Ramos (cell line): ENCODE results near the gene ARID4B.
"Not testable (repeated sequence)": the region's sequence is repeated elsewhere in the genome, so short reads cannot be mapped to it uniquely, and the experiment has no call there.

ENCODE experiments used
- in situ Hi-C: fragments of 300-500 bp; cut with MboI; formaldehyde crosslinking; loops from one replicate; pipeline ENCODE4 v1.14.3; 2022; ENCODE audit warnings: low sequenced_read_pairs; ENCODE audit not compliant: unreplicated experiment

ARID4B gene, protein sequence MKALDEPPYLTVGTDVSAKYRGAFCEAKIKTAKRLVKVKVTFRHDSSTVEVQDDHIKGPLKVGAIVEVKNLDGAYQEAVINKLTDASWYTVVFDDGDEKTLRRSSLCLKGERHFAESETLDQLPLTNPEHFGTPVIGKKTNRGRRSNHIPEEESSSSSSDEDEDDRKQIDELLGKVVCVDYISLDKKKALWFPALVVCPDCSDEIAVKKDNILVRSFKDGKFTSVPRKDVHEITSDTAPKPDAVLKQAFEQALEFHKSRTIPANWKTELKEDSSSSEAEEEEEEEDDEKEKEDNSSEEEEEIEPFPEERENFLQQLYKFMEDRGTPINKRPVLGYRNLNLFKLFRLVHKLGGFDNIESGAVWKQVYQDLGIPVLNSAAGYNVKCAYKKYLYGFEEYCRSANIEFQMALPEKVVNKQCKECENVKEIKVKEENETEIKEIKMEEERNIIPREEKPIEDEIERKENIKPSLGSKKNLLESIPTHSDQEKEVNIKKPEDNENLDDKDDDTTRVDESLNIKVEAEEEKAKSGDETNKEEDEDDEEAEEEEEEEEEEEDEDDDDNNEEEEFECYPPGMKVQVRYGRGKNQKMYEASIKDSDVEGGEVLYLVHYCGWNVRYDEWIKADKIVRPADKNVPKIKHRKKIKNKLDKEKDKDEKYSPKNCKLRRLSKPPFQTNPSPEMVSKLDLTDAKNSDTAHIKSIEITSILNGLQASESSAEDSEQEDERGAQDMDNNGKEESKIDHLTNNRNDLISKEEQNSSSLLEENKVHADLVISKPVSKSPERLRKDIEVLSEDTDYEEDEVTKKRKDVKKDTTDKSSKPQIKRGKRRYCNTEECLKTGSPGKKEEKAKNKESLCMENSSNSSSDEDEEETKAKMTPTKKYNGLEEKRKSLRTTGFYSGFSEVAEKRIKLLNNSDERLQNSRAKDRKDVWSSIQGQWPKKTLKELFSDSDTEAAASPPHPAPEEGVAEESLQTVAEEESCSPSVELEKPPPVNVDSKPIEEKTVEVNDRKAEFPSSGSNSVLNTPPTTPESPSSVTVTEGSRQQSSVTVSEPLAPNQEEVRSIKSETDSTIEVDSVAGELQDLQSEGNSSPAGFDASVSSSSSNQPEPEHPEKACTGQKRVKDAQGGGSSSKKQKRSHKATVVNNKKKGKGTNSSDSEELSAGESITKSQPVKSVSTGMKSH (N-terminal part only)

DNA sequence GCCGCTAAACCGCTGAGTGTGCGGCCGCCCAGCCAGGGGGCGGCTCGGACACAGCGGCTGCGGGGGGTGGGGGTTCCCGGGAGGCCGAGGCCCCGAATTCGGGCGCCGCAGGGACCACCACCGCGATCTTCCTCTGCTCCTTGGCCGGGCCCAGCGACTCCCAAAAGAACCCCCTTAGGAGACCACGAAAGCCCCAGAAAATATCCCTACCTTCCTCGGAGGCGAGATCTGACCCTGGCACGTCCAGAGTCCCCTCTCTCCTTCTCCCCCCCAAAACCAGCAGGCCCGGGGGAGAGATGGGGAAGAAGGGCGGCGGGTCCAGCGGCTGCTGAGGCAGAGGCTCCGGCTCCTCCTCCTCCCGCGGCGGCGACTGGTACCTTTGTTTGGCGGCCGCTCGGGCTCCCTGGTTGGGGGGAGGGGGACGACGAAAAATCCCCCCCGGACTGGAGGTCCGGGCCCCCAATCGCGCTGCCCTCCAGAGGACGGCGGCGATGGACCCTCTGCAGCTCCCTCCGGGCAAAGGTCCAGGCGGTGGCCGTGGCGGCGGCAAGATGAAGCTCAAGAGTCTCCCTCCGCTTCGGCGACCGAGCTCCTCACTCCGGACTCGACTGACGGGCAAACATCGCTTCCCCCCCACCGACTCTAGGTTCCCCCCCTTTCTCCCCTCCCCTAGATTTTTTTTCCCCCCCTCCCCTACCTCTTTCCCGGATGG lies at the start of gene ARID4B:
Gene ARID4B, minus strand, starts transcription at position 621 of the 712 bp plus-strand sequence. CDS start 1,260 bp downstream, outside the sequence.
- in situ Hi-C loops: no loop called here

DNA sequence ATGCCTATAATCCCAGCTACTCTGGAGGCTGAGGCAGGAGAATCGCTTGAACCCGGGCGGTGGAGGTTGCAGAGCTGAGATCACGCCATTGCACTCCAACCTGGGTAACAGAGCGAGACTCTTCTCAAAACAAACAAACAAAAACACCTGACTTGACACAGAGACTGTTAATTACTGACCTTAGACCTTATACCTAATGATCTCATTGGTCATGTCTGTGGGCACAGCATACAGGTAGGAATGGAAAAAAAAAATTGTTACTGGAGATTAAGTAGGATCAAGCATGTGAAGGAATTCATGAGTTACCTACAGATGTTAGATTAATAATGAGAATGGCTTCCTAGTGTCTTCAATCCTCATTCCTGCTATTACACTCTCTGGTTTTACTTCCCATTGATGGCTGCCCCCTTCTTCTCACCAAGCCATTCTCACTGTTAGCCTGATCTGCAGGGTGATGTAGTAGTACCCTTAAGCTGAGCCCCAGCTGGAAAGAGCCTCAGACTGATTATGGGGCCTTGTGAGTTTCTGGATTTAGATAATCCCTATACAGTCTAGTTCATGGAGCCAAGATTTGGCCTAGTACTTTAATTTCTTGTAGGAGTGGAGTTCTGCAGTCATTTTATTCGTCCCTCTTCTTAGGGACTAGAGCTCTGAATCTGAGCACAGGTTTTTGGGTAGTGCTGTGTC lies 48.1 kb upstream of the ARID4B start:
- in situ Hi-C loops: no loop called here

DNA sequence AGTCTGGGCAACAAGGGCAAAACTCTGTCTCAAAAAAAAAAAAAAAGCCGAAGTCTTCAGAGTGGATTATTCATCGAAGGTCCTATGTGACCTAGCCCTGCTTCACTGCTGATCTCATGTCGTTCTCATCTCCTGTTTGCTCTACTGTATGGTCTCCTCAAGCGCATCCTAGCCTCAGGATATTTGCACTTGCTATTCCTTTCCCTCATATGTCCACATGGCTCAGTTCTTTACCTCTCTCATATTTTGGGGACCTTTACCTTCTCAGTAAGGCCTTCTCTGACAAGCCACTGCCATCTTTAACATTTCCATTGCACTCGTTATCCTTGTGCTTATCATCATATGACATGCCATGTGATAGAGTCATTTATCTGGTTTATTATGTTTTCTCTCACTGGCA lies 41.8 kb upstream of the ARID4B start:
- in situ Hi-C loops: no loop called here

DNA sequence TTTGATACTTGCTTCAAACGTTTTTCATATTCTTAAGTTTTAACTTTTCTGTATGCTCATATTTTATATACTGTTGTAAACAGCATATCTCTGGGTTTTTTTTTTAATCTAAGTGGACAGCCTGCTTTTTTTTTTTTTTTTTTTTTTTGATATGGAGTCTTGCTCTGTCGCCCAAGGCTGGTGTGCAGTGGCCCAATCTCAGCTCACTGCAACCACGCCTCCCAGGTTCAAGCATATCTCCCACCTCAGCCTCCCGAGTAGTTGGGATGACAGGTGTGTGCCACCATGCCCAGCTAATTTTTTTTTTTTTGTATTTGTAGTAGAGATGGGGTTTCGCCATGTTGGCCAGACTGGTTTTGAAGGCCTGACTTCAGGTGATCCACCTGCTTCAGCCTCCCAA lies 40.4 kb upstream of the ARID4B start:
- in situ Hi-C loops: no loop called here

DNA sequence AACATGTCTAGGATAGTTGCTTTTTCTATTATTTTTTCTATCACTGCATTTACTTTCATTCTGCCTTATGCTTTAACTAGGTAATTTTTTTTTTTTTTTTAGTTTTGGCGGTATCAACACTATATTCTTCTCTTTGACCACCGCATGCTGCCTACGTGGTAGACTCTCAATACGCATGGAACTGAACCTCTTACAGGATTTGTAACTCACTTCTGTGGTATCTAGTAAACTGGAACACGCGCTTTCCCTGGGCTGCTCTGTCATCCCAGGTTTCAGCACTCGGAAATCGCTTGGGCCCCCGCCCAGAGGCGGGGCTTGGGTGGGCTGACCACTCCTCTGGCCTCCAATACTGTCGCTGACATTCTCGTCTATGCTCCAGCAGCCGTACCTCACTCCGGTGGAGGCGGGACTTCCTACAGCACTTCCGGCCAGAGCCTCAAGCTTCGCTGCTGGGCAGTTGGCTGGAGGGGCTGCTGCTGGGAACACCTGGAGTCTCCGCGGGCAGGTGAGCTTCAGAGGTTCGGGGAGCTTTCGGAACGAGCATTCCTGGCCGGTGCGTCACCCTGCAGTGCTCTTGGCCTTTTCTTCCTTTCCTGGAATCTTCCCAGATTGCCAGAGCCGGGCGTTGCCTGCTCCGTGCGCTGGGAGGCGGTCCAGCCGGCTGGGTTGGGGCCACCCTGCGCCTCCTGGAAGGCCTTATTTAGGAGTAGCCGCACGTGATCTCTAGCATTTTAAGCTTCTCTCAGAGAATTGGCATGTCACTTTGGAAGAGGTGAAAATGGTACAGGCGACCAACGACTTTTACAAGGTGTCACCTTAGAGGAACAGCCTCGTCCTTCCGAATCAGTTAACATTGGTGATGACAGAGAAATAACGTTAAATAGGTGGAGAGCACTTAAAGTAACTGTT lies 39.3 kb upstream of the ARID4B start, which contains the start of gene TBCE:
Gene TBCE, plus strand, starts transcription at position 428 of the 909 bp plus-strand sequence. CDS start 12,623 bp downstream, outside the sequence.
- in situ Hi-C loops: no loop called here

DNA sequence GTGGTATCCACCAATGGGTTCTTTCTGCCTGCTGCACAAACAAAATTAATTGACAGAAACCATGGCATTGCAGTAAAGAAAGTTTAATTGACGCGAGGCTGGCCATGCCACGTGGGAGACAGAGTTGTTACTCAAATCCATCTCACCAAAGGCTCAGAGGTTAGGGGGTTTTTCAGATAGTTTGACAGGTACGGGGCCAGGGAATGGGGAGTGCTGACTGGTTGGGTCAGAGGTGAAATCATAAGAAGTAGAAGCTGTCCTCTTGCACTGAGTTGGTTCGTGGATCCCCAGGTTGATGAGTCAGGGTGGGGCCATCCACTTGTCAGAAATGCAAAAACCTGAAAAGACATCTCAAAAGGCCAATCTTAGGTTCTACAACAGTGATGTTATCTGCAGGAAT lies 38.3 kb upstream of the ARID4B start:
- in situ Hi-C loops: no loop called here

DNA sequence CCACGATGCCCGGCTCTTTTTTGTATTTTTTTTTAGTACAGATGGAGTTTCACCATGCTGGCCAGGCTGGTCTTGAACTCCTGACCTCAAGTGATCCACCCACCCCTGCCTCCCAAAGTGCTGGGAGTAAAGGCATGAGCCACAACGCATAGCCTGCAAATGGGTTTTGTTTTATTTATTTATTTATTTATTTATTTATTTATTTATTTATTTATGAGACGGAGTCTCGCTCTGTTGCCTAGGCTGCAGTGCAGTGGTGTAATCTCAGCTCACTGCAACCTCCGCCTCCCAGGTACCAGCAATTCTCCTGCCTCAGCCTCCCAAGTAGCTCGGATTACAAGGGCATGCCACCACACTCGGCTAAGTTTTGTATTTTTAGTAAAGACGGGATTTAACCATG lies 36.2 kb upstream of the ARID4B start:
- in situ Hi-C loops: not testable (repeated sequence)

DNA sequence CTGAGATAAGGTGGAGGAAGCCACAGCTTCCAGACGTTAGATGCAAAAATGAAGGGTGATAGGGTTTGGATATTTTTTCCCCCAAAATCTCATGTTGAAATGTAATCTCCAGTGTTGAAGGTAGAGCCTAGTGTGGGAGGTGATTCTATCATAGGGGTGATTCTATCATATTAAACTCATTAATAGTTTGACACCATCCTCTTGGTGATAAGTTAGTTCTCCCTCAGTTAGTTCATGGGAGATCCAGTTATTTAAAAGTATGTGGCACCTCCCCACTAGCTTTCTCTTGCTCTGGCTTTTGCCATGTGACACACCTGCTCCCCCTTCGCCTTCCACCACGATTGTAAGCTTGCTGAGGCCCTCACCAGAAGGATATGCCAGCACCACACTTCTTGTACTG lies 30.9 kb upstream of the ARID4B start:
- in situ Hi-C loops: no loop called here

DNA sequence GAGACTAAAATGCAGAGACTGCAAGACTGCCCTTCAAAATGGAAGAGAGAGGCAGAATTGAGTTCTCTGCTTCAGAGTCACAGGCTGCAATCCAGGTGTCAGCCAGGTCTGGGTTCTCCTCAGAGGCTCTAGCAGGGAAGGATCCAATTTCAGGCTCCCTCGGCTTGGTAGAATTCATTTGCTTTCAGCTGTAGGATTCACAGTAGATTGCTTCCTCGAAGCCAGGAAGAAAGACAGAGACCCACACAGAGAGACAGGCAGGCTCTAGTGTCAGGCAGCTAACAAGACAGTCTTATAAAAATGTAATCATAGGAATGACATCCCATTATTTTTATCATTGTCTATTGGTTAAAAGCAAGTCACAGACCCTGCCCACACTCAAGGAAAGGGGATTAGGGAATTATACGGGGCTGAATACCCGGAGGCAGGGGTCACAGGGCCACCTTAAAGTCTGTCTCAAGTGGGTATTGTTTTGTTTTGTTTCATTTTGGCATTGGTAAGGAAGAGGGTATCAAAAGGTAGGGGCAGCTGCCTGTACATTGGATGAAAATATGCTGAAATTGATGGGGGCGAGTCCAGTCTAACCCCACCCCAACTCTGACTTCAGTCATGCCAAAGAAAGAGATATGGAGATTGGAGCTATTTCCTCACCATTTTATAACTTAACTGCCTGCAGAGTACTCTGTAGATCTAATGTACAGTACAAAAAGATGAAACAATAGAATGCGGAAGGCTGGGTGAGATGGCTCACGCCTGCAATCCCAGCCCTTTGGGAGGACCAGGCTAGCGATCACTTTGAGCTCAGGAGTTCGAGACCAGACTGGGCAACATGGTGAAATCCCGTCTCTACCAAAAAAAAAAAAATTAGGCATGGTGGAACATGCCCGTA lies 29.8 kb upstream of the ARID4B start:
- in situ Hi-C loops: no loop called here

DNA sequence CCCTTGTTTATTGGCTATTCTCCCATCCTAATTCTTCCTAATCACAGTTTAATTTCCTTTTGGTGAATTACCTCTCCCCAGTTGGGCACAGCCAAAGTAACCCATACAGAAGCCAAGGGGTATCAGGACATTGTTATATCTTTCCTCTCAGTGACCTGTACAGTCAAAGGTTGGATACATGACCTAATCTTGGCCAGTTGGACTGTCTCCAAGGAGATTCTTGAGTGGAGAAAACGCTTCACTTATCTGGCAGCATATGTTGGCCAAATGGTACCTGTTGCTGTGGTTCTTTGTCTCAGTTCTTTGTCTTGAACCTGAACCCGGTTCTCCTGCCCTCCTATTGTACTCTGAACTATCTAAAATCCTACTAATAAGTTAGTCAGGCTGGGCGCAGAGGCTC lies 23.9 kb upstream of the ARID4B start:
- in situ Hi-C loops: no loop called here

DNA sequence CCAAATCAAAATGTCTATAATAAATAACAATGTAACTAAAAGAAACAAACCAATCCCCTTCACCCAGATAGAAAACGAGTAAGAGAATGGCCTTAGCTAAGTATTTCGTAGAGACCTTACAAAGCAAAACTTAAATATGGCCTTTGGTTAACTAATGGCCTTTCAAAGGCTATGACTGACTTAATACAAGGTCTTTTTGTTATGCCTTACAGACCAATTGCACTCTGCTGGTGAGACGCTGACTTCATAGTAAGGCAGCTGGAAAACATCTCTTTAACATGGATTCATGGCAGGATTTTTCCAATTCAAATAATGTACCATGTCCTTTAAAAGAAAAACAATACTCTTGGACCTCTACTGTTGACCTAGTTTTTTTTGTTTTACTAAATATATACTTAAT lies 23.5 kb upstream of the ARID4B start:
- in situ Hi-C loops: no loop called here

DNA sequence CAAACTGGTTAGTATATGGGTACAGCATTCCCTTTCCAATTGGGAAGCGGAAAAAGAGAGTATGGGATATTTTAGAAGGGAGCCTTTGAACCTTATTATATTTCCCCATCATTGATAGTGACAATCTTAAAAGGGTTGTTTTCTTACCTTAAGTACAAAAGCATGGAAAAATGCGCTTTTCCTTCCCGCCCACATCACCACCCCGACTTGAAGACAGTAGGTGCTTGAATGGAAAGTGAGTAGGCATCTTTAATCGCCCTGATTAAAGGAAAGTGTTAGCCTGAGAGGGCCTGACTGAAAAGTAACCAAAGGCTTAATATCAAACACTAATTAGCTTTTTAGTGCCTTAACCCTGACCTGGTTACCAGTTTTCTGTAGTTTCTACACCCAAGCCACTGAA lies 15.7 kb upstream of the ARID4B start:
- in situ Hi-C loops: no loop called here

DNA sequence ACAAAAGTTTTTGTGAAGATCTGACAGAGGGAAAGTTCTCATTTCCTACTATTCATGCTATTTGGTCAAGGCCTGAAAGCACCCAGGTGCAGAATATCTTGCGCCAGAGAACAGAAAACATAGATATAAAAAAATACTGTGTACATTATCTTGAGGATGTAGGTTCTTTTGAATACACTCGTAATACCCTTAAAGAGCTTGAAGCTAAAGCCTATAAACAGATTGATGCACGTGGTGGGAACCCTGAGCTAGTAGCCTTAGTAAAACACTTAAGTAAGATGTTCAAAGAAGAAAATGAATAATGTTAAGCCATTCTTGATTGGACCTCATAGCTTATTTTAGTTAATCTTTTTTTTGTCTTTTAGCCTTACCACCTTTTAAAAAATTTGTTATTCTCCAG lies 14.5 kb upstream of the ARID4B start:
- in situ Hi-C loops: no loop called here

DNA sequence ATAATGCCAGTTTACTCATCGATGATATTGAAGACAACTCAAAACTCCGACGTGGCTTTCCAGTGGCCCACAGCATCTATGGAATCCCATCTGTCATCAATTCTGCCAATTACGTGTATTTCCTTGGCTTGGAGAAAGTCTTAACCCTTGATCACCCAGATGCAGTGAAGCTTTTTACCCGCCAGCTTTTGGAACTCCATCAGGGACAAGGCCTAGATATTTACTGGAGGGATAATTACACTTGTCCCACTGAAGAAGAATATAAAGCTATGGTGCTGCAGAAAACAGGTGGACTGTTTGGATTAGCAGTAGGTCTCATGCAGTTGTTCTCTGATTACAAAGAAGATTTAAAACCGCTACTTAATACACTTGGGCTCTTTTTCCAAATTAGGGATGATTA lies 14.1 kb upstream of the ARID4B start:
- in situ Hi-C loops: no loop called here

DNA sequence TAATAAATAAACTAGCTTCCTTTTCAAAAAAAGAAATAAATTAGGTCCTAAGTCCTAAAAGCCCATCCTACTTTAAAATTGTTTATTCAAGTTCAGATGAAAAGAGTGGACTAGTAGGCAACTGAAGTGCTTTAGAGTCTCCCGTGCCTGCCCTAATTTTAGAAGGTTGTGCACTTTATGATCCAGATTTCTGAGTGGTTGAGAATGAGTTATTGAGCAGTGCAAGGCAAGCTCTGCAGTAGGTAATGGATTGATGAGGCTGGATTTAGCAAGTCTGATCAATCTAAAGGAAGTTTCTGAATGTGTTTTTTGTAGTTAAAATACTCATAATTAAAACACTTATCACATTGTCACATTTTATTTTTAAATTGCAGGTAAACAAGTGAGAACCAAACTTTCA lies 13.4 kb upstream of the ARID4B start:
- in situ Hi-C loops: no loop called here

DNA sequence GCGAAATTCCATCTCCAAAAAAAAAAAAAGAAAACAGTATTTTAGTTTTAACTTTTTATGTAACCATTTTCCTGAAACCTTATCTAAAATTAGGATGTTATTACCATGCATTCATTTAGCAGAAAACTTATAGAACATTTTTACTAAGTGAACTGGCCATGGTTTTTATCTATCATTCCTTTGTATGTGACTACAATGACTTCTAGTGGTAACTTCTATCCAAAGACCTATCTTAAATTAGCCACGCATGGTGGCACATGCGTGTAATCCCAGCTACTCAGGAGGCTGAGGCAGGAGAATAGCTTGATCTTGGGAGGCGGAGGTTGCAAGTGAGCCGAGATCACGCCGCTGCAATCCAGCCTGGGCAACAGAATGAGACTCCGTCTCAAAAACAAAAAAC lies 11.8 kb upstream of the ARID4B start:
- in situ Hi-C loops: no loop called here

DNA sequence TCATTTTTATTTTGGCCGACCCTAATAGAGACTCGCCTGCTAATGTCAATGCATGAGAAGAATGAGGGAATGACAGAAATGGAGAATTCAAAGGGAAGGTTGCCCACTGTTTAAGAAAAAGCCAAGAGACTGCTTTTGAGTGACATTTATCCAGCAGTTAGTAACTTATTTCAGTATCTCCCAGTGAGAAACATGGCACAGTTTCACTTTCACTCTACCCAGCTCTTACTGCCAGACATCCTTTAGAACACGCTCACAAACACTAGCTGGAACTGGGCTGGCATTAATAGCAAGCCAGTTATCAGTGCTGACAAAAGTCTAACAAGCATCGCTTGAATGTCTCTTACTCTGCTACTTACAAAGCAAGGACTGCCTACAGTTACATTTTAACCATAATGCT lies 8.9 kb upstream of the ARID4B start:
- in situ Hi-C loops: no loop called here

DNA sequence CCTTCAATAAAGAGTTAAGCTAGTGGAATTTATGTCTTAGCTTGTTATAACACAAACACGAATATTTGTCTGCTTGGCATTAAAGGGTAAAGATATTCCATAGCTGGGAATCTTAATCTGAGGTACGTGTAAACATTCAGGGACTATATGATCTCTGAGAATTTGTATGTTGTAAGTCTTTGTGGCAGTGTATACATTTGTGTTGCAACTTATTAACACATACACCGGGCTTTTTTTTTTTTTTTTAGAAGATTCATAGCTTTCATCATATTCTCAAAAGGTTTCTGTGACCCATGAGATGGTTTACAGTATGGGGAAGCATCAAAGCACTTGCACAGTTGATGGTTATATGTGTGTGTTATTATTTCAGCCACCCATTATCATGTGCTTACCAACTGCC lies 3.4 kb upstream of the ARID4B start:
- in situ Hi-C loops: no loop called here
